Measurements from ENCODE around the gene ADAM33.

The ADAM33 gene

DNA sequence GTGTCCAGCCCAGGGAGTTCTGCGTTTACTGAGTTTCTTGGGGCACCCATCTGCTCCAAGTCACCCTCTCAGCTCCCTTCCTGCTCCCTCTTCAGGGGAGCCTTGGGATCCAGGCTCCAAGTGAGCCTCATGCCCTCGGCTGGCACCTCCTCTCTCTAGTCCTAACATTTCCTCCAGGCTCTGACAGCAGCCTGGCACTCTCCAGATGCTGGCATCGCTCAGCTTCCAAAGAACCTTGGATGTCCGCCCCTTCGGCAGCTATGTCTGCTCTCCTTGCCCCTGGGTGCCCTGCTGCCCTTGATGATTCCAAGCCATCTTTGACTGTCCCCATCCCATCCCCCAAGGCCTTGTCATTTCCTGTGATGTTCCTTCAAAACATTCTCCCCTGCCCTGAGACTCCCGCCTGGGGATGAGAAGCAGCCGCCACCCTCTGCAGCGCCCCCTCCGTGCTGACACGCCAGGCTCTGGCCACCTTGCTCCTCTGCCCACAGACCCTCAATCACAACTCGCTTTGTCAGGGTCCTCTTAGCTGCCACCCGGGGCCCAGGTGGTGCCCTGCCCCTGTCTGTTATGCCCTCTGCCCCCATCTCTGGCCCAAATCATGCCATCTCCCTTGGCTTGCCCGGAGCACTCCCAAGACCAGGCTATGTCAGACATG is 12.0 kb downstream of the ADAM33 start:
- DNase-seq (ENCODE audit: low read depth, low spot score) = no peak

DNA sequence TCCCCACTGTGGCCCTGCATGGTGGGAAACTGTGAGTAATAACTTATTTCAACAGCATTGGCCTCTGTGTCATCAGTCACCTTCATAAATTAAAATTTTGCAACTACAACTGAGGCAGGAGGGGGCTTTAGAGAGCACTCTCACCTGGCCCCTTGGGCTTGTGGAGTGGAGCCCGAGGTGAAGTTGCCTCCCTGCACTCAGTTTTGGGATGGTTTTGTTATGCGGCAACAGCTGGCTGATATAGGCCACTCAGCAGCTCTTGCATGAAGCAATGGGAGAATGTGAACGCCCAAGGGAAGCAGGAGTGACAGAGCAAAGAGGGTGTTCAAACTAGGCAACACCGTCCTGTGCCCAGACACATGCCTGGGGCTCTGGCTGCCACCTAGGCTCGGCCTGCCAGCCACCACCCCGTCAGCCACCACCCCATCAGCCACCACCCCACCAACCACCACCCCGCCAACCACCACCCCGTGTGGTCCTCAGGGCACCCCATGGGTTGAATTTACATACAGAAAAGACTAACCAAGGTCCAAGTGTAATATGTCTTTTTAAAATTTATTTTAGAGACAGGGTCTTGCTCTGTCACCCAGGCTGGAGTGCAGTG is 14.3 kb downstream of the ADAM33 start:
- DNase-seq (ENCODE audit: low read depth, low spot score) = no peak

DNA sequence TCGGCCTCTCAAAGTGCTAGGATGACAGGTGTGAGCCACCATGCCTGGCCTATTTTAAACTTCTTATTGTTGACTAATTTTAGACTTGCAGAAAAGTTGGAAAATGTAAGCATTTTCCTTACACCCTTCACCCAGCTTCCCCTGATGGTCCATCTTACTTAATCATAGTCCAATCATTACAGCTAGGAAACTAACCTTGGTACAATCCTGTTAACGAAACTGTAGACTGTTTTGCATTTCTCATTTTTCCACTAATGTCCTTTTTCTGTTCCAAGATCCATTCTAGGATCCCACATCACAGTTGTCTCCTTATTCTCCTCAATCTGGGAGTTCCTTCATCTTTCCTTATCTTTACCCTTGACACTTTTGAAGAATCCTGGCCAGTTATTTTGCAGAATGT is 18.0 kb downstream of the ADAM33 start:
- DNase-seq (ENCODE audit: low read depth, low spot score) = no peak

DNA sequence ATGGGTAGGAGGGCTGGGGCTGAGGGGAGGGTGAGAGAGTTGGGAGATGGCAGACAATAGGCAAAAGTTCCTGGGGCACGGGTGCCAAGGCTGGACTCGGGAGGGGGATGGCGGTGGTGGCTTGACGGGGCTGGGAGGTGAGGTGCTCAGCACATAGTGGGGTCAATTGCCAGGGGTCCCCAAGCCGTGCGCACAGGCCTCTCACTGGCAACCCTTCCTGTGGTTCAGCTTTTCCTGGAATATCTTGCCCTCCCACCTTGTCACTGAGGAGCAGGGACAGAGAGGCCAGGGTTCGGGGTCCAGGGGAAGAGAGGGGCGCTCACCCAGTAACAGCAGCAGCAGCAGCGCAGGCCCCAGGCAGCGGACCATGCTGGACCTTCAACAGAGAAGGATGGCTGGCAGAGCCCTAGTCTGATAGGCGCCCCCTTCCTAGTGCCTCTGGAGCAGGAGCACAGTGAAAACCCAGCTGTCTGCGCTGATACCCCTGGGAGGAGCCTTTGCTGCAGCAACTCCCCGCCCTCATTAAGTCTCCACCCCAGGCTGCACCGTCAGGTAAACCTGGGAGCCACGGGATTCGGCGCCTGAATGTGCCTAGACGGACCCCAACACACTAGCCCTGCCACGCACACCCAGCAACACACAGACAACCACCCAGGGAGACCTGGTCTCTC is 18.6 kb downstream of the ADAM33 start, which contains the start of gene GFRA4:
GFRA4 (minus strand) TSS at position 369 of the 671 bp plus-strand sequence; CDS start at position 369, 0 bp downstream.
- DNase-seq (ENCODE audit: low read depth, low spot score) = no peak

DNA sequence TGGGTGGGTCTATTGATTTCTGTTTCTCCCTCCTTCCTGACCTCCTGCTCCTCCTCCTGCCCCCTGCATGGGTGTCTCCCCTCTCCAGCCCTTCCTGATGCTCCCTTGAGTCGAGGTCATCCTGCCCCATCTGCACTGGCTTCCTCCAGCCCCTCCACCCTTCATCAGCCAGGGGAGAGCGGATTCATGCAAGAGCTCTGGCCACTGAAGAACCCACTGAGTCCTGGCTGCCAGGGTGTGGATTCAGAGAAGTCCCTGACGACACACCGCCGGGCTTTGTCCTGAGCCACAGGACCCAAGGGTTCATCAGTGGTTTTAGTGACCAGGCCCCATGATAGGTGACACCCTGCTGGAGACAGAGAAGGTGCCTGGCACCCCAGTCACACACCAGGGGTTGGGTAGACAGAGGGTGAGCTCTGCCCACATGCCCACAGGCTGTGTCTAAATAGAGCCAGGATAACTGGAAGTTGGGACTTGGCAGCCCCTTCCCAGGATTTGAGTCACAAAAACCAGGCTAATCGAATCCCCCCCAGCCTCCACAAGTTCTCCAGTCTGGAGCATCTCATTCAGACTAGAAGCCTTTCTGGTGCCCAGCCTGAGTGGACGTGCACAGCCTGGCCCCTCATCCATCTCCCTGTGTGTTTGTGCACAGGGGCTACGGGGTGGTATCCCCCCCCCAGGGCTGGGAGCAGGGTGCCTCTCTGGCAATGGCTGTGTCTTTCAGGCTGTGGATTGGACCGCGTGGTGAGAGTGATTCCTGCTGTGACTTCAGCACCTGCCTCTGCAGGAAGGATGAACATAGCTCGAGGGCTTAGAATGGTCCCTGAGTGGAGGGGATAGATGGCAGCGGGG is 19.8 kb downstream of the ADAM33 start:
- DNase-seq (ENCODE audit: low read depth, low spot score) = no peak

DNA sequence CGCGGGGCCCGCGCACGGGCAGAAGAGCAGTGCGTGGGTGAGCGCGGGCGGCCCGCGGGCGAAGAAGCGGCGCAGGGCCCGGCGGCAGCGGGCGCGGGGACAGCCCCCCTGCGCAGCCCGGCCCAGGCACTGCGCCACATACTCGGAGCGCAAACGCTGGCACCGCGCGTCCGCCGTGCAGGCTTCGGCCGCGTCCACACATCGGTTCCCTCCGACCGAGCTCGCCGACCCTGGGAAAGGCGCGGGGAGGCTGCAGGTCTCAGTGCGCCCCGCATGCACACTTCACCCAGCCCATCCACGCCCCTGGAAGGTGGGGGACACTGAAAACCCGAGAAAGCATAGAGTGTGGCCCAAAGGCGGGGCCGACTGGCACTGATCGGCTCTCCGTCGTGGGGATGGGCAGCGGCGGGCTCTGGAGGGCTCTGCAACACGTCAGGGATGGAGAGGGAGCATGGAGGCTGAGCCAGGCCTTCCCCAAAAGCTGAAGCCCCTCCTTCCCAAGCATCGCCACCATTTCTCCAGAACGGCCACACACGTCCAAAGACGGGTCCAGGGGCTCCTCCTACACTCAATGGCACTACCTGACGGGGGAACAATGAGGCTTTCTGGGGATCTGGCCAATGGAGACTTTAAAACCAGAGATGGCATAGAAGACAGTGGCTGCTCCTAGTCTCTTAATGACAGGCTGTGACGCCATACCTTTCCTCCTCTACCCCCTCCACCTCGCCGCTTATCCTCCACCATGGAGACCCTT is 20.6 kb downstream of the ADAM33 start:
- no peak for DNase-seq (ENCODE audit: low read depth, low spot score)

DNA sequence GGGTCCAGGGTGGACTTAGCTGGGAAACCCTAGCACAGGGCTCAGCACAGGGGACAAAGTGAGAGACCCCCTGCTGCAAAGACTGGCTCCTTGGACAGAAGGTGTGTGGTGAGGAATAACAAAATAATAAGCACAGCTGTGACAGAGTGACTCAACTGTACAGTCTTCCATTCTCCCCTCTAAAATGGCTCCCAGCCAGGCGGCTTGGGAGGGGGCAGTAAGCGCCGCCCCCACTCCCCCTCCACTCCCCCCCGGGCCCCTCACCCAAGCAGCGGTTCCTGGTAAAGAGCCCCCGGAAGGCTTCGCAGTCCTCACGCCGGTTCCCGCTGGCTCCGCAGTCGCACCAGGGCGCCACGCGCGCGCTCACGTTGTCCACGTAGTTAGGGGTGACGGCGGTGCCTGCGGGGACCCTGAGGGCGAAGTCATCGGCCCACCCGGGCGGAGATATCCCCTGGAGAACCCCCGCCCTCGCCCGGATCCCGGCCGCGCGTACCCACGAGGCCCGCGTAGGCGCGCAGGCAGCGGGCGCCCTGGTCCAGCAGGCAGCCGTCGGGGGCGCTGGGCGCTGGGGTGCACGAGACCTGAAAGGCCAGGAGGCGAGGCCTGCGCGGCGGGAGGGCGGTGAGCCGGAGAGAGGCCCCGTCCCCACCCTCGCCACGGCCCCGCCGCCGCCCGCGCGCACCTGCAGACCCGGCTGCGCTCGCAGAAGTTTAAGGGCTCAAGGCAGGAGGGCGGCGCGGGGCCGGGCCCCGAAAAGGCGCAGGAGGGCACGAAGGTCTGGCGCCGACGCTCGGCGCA is 21.3 kb downstream of the ADAM33 start:
- DNase-seq (ENCODE audit: low read depth, low spot score) = no peak

DNA sequence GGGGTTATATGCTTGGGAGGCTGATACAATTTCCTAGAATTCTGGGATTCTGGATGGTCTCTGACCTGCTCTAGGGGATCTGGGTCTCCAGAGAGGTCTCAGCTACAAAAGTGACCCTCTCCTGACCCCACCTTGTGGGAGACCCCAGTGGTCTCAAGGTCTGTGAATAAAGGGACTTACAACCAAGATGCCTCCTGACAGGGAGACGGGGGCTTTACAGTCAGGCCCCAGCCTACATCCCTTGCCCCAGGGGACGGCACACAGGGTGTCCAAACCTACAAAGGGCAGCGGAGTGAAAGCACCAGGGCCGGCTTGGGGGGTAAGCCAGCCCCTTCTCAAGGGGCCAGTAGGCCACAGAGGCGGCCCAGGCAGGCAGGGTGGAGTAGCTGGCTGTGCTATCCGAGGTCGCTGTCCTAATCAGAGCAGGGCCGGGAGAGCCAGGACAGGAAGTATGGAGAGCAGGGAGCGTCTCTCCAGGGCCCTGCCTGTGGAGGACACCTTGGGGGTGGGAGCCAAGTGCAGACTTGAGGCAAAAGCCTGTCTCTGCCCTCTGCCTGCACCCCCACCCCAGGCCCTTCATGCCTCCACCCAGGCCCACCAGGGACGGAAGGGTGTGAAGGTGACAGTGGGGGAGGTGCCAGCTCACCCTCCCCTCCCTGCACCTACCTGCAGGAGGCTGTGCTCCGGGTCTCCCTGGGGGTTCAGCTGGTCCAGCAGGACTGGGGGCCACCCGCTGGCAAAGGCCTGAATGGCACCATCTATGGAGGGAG is 22.1 kb downstream of the ADAM33 start:
- DNase-seq (ENCODE audit: low read depth, low spot score) = no peak

DNA sequence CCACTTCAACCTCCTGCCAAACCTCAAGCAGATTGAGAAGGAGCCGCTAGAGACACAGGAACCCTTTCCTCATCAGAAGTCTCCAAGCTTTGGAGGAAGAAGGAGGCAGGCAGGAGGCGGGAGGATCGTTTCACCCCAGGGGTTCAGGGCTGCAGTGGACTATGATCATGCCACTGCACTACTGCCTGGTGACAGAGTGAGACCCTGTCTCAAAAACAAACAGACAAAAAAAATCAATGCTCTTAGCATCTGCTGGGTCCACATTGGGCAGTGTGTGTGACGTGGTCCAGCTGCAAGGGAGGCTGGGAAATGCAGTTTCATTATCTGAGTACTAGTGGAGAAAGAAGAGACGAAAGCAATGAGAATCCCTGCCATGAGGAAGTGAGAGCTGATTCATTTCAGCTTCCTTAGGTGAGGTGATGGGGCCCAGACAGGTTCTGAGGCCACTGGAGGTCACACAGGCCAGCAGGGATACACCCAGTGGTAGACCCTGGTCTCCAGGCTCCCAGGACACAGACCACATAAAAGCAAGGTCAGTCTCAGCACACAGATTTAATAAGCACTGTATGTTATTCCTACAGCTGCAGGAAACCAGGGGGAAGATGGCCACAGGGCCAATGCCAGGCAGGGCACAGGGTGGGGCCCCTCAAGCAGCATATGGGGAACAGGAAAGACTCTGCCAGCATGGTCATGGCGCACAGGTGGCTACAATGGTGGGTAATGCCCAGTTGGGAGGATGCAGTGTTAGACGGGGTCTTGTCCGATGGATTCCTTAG is 22.9 kb downstream of the ADAM33 start:
- no peak for DNase-seq (ENCODE audit: low read depth, low spot score)

DNA sequence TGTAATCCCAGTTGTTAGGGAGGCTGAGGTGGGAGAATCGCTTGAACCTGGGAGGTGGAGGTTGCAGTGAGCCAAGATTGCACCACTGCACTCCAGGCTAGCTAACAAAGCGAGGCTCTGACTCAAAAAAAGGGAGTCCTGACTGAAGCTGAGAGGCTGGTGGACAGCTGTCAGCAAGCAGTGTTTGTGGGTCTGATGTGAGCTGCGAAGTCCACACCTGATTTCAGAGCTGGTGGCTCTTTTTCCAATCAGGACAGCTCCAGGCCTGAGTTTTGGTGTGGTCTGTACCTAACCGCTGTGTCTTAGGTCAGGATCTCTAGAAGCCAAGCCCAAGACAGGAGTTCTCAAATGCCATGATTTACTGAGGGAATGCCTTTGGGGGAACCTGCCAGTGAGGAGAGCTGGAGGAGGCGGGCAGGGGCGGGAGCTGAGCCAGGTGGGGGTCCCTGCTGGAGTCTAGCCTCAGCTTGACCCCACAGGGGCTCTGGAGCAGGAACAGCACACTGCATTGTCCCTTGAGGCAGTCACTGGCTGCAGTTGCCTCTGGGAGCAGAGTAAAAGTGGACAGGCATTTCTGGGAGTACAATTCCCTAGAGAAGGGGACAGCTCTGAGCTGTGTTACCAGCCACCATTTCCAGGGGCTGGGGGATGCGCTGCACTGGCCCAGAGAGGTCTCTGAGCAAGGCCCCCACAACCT is 23.6 kb downstream of the ADAM33 start:
- no peak for DNase-seq (ENCODE audit: low read depth, low spot score)

DNA sequence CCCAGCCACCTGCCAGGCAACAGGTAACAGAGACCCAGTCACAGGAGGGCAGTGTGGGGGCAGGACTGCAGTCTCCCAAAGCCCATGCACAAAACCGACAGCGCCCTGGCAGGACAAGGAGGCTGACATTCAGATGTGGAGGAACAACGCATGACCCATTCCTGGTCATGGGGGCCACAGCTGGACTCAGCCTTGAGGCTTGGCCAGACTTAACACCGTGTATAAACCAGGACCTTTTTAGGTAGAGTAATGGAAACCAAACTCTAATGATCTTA is 26.7 kb downstream of the ADAM33 start:
- no peak for DNase-seq (ENCODE audit: low read depth, low spot score)

DNA sequence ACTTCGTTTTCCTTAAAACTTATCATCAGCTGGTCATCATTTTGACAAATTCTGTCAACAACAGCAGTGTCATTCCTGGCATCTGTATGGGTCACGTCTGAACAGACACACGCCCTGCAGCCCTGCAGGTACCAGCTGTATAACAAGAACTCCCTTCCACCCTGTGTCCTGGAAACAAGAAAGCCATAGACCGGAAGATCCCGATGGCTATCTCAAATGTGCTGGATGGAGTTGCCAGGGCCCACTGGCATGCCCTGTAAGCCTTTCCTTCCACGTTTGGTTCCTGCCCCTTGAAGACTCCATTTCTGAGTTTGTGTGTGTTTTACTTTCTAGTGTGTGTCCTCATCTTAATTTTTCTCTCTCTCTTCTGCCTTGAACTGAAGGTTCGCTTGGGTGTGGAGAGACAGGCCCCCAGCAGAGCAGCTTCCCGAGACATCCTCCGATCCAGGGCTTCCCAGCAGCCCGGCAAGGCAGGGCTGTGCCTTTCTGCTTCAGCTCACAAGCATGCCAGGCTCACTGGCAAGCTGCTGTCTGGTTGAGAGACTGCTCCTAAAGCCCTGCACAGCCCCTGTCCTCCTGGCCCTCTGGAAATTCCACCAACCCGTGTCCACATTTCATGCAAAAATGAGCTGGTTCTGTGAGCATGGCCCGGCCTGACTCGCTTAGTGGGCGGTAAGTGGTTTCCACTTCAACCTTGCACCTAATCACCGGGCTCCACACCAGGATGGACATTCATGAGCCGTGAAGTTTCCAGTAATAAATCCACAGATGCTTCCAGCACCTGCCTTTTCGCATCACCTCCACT is 27.3 kb downstream of the ADAM33 start:
- no peak for DNase-seq (ENCODE audit: low read depth, low spot score)

DNA sequence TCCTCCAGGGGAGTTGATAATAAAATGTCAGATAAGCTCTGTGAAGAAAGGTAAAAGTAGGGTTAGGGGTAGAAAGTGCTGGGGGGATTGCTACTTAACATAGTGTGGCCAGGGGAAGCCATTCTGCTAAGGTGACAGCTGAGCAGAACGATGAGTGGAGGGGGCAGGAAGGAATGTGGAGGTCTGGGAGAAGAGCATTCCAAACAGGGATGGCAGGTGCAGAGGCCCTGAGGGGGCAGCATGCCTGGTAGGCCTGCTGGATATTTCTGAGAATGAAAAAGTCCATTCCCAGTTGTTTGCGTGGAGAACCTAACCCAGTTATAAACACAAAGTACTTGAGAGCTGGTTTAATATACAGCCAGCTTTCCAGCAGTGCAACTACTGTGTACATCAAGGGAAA is 27.9 kb downstream of the ADAM33 start:
- DNase-seq (ENCODE audit: low read depth, low spot score) = no peak

DNA sequence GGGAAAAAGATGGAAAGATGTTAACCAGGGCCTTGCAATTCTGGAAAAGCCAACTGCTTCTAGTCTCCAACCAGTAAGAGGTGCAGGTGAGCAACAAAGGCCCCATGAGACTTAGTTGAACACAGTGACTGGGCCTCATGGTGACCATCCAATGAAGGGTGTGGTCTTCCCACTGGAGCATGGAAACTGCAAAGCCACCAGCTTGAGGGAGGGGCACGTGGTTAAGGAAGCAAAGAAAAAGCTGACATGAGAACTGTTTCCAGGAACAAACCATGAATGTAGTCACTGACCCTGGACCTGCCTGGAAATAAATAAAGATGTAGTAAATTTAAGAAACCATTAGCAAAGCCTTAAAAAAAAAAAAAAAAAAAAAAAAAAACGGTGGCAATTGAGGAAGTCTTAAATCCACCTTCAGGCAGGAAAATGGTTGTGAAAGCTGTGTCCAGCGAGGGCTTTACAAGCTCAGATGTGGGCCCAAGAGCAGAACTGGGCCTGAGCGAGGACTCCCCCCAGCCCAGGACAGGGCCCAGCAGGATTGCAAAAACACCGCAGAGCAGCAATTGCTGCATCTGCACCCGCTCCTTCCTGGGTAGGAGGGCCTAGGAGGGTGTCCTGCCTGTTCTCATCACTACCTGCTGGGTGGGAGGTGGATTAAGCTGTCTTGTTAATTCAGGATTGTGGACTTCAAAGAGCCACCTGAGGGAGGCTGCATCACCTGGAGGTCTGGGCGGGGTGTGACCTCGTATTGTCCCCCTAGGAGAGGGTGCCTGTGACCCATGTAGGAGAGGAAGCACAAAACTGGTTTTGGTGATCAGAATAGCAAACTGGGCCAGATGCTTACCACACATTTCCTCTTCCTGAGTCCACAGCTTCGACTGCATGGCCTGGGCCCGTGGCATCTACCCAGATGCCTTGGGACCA is 28.9 kb downstream of the ADAM33 start:
- no peak for DNase-seq (ENCODE audit: low read depth, low spot score)

DNA sequence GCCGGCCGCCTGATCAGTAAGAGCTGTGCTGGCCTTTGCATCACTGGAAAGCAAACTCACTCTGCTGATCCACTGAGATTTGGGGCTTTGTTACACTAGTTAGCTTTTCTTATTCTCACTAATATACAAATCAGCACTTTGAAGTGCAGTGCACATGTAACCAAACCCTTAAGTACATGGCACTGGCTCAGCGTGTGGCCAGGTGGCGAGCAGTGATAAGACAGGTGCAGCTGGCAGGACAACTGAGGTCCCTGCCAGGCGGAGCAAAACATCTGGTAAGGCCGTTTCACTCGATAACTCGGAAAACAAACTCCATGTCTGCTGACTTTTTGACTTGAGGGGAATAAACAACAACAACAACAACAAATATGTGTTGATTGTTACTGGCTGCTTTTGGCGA is 29.6 kb downstream of the ADAM33 start:
- DNase-seq (ENCODE audit: low read depth, low spot score) = no peak

DNA sequence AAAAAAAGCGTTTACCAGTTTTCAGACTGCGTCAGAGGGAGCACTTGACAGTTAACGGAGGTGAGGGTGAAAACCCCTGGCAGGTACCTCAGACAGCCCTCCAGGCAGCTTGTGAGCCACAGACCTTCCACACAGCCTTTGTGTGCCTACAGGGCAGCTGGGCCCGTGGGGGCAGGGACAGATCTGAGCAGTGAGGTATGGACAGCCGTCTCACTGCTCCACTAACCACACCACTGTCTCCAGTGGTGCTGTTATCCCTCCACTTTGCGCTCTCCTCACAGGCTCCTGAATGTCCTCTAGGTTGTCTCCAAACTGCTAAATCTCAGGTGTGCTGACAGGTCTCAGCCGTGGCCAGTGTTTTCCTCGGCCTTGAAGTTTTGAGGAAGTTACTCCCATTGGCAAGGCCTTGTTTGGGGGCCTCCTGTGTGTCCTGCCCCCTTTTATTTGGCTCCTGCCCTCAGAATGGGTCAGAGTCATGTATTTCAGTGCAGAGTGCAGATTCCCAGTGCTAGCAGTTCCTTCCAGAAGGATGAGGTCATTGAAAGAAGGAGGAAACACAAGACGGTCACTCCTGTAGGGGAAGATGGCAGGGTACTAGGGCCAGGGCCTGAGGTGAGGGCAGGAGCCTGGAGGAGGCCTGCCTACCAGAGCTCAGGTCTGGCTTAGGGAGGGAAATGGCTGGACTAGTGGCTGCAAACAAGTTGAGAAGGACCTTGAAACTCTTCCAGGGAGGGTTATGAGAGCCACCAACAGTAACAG is 30.4 kb downstream of the ADAM33 start:
- no peak for DNase-seq (ENCODE audit: low read depth, low spot score)

Data from astrocyte of the hippocampus (primary cell).